Stimulated activated naive CD8-positive, alpha-beta T cell treated with anti-CD3 and anti-CD28 coated beads, Interleukin-15, Interleukin-2, amounts not matched to agents 100 ng/mL and 50 ng/mL, for 24 hours (primary cell): ENCODE results near the gene SIRT6.
"Not testable (repeated sequence)": the region's sequence is repeated elsewhere in the genome, so short reads cannot be mapped to it uniquely, and the experiment has no call there.

ENCODE experiments used
- H3K27ac Mint-ChIP-seq: one replicate; pipeline ENCODE4 v1.8.0; 2021; ENCODE audit warnings: mild to moderate bottlenecking, mixed read lengths
- H3K27me3 Mint-ChIP-seq: one replicate; pipeline ENCODE4 v1.8.0; 2021; ENCODE audit warnings: mixed read lengths
- H3K36me3 Mint-ChIP-seq: one replicate; pipeline ENCODE4 v1.8.0; 2021; ENCODE audit warnings: low read depth, mixed read lengths
- H3K4me1 Mint-ChIP-seq: one replicate; pipeline ENCODE4 v1.8.0; 2021; ENCODE audit warnings: low read depth, mixed read lengths
- H3K4me3 Mint-ChIP-seq: one replicate; pipeline ENCODE4 v1.8.0; 2021; ENCODE audit warnings: mild to moderate bottlenecking, mixed read lengths
- H3K9me3 Mint-ChIP-seq: one replicate; pipeline ENCODE4 v1.8.0; 2021; ENCODE audit warnings: mixed read lengths

SIRT6 gene

DNA sequence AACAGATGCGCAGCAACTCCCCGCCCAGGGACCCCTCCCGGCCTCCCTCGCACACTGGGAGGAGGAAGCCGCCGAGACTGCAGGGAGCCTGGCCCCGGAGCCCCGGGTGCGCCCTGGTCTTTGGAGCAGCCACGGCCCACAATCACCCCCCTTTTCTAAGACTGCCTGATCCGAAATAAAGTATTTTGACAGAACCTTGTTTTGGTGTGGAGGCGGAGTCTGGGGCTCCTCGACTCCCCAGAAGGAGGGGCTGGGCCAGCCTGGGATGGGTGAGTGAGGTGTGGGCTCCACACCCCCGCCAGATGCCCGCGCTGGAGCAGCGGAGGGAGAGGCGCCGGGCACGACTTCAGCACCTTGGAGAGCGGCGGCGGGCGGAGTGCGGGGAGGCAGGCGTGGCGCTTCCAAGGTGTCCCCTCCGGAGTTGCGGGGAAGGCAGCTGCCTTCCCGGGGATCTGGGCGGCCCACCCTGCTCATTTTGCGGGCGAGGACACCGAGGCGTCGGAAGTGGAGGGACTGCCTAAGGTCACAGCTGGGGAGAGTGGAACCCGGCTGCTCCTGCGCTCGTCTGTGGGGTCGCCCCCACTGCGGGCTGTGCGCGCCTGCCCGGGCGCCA lies 9.4 kb downstream of the SIRT6 start:
- Mint-ChIP-seq H3K4me3 (no peak overlapping the region), H3K27me3 (peaks cover 16% of the 10 kb centered on the region), H3K27ac (no peak overlapping the region), H3K9me3 (no peaks in the 10 kb centered on the region), H3K4me1 (no peaks in the 10 kb centered on the region), H3K36me3 (no peaks in the 10 kb centered on the region)

DNA sequence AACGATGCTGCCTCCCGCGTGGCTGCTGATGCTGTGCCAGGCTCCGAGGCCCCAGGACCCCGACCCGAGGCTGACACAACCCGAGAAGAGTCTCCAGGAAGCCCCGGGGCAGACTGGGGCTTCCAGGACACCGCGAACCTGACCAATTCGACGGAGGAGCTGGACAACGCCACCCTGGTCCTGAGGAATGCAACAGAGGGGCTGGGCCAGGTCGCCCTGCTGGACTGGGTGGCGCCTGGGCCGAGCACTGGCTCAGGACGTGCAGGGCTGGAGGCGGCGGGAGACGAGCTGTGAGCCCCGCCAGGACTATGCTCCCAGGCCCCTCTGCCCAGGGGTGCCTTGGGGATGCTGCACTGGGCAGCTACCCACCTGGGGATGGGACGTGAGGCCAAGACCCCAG lies 10.7 kb downstream of the SIRT6 start:
- no peaks in the 10 kb centered on the region for H3K9me3 Mint-ChIP-seq
- no peak overlapping the region for H3K4me3 Mint-ChIP-seq
- H3K36me3 Mint-ChIP-seq = no peaks in the 10 kb centered on the region
- no peaks in the 10 kb centered on the region for H3K4me1 Mint-ChIP-seq
- H3K27ac Mint-ChIP-seq = no peak overlapping the region
- H3K27me3 Mint-ChIP-seq = peaks cover 19% of the 10 kb centered on the region

DNA sequence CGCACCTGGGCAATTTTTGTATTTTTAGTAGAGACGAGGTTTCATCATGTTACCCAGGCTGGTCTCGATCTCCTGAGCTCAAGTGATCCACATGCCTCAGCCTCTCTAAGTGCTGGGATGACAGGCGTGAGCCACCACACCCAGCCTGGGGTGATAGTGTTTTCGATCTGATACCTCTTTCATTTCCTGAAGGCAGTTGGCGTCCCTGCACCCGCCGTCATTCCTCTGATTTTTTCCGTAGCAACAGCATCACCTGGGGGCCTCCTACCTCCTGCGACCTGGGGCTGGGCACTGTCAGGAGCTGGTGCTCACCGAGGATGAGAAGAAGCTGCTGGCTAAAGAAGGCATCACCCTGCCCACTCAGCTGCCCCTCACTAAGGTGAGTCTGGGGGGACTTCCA lies 18.1 kb downstream of the SIRT6 start:
- Mint-ChIP-seq H3K36me3 (no peaks in the 10 kb centered on the region), H3K4me3 (no peak overlapping the region), H3K27me3 (peaks cover 12% of the 10 kb centered on the region), H3K4me1 (no peaks in the 10 kb centered on the region), H3K27ac (no peak overlapping the region), H3K9me3 (no peaks in the 10 kb centered on the region)

DNA sequence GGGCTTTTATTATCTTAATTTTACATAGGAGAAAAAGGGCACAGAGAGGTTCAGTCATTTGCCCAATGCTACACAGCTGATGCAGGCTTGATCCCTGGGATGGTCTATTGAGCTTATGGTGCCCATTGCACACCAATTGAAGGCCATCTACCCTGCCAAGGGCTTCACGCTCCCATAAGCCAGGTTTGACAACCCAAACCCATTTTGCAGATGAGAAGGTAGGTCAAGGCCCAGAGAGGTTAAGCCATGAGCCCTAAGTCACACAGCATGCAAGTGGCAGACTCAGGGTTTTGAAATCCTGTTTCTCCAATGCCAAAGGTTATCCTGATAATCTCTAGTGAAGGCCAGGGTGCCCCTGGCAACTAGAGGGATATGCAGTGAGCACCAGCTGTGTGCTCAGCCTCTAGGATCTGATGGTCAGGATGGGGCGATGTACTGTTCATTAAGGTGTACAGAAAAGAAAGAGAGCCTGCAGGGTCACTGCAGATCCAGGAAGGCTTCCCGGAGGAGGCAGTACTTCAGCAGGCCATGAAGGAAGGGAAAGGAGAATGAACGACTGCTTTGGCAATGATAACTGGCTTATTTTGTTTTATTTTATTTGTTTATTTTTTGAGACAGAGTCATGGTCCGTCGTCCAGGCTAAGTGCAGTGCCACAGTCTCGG lies 20.8 kb downstream of the SIRT6 start:
- Mint-ChIP-seq H3K9me3 (no peaks in the 10 kb centered on the region), H3K36me3 (no peaks in the 10 kb centered on the region), H3K27me3 (peaks cover 4% of the 10 kb centered on the region), H3K4me1 (no peaks in the 10 kb centered on the region), H3K27ac (no peak overlapping the region), H3K4me3 (no peak overlapping the region)

DNA sequence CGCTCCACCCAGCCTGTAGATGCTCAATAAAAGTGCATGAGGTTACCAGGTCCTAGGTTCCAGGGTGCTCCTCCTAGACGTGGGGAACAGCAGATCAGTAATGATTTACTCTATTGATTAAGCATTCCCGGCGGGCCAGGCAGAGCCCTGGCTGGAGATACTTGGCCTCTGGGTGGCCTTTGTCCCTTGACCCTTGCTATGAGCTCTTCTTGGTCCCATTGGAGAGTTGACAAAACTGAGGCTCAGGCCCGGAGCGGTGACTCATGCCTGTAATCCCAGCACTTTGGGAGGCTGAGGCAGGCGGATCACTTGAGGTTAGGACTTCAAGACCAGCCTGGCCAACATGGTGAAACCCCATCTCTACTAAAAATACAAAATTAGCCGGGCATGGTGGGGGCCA lies 24.4 kb downstream of the SIRT6 start:
- not testable (repeated sequence) for H3K9me3 Mint-ChIP-seq, H3K27me3 Mint-ChIP-seq, H3K4me3 Mint-ChIP-seq, H3K36me3 Mint-ChIP-seq, H3K27ac Mint-ChIP-seq, H3K4me1 Mint-ChIP-seq

DNA sequence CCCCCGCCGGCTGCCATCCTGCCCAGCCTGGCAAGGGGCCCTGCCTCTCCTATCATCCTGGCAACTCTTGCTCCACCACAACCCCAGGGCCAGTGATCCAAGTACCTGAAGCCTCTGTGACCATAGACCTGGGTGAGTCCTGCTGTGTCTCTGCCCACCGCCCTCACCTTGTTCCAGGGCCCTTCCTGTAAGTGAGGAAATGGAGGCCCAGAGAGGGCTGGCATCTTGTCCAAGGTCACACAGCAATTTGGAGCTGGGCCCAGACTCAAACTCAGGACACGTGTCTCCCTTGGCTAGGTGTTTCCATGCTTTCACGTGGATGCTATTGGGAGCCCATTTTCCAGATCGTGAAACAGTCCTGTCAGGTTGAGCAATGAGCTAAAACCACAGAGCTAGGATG lies 25.2 kb downstream of the SIRT6 start:
- Mint-ChIP-seq H3K4me3 (no peak overlapping the region), H3K36me3 (no peaks in the 10 kb centered on the region), H3K27me3 (no peaks in the 10 kb centered on the region), H3K9me3 (no peaks in the 10 kb centered on the region), H3K4me1 (peaks cover 13% of the 10 kb centered on the region), H3K27ac (no peak overlapping the region)

DNA sequence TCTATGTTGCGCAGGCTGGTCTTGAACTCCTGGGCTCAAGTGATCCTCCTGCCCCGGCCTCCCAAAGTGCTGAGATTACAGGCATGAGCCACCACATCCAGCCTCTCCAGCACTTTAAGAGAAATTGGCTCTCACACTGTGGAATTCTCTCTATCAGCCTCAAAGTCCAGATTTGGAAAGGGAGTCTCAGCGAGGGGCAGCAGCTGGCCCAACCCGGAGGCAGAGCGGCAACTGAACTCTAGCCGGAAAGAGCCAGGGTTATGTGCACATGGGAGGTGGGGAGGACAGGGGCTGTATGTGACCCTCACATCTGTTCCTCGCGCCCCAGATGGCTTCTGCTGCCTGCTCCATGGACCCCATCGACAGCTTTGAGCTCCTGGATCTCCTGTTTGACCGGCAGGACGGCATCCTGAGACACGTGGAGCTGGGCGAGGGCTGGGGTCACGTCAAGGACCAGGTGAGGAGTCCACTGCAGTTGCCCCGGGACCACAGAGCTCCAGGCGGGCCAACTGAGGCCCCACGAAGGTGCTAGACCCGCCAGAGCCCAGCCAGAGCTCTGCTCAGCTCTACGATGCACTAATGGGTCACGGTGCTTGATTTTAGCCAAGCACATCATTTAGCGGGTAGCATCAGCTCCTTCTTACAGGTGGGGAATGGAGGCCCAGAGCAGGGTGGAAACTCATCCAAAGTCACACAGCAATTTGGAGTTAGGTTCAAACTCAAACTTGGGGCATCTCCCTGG lies 27.6 kb downstream of the SIRT6 start:
- H3K4me1 Mint-ChIP-seq = peaks cover 13% of the 10 kb centered on the region
- no peaks in the 10 kb centered on the region for H3K36me3 Mint-ChIP-seq
- no peaks in the 10 kb centered on the region for H3K9me3 Mint-ChIP-seq
- H3K27me3 Mint-ChIP-seq = peaks cover under 1% of the 10 kb centered on the region
- H3K4me3 Mint-ChIP-seq = no peak overlapping the region
- no peak overlapping the region for H3K27ac Mint-ChIP-seq

DNA sequence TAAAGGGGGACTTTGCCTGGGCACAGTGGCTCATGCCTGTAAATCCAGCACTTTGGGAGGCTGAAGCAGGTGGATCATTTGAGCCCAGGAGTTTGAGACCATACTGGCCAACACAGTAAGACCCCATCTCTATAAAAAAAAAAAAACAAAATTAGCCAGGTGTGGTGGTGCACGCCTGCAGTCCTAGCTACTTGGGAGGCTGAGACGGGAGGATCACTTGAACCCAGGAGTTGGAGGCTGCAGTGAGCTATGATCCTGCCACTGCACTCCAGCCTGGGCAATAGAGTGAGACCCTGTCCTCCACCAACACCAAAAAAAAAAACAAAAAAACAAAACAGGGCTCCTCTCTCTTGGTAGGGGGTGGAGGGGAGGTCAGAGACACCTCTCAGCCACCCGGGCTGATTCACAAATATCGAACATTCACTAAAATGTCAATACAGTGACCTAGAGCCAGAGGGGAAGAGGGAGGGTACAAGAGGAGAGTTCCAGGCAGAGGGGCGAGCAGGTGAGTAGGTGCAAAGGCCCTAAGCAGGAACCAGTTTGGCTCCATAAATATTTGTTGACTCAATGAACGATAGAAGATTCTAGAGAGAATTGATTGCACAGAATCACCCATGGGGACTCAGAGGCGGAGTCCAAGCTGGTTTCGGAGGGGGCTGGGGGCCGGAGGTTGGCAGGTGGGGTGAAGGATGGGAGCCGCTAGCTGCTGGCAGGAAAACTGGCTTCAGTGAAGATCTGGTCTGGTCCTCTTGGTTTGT lies 29.9 kb downstream of the SIRT6 start:
- no peaks in the 10 kb centered on the region for H3K36me3 Mint-ChIP-seq
- no peaks in the 10 kb centered on the region for H3K9me3 Mint-ChIP-seq
- H3K4me3 Mint-ChIP-seq = no peak overlapping the region
- peaks cover 13% of the 10 kb centered on the region for H3K4me1 Mint-ChIP-seq
- H3K27ac Mint-ChIP-seq = no peak overlapping the region
- H3K27me3 Mint-ChIP-seq = peaks cover 5% of the 10 kb centered on the region

DNA sequence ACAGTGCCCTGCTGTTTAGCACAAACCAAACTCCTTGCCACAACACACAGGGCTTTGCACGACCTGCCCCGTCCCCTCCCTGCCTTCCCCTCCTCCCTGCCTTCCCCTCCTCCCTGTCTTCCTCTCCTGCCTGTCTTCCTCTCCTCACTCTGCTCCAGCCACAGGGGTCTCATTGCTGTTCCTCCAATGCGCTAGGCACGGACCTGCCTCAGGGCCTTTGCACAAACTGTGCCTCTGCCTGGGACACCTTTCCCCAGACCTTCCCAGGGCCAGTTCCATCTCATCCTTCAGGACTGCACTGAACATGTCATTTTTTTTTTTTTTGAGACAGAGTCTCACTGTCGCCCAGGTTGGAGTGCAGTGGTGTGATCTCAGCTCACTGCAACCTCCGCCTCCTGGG lies 30.7 kb downstream of the SIRT6 start:
- Mint-ChIP-seq H3K27me3 (peaks cover 8% of the 10 kb centered on the region), H3K36me3 (no peaks in the 10 kb centered on the region), H3K4me3 (no peak overlapping the region), H3K4me1 (peaks cover 13% of the 10 kb centered on the region), H3K9me3 (no peaks in the 10 kb centered on the region), H3K27ac (no peak overlapping the region)

DNA sequence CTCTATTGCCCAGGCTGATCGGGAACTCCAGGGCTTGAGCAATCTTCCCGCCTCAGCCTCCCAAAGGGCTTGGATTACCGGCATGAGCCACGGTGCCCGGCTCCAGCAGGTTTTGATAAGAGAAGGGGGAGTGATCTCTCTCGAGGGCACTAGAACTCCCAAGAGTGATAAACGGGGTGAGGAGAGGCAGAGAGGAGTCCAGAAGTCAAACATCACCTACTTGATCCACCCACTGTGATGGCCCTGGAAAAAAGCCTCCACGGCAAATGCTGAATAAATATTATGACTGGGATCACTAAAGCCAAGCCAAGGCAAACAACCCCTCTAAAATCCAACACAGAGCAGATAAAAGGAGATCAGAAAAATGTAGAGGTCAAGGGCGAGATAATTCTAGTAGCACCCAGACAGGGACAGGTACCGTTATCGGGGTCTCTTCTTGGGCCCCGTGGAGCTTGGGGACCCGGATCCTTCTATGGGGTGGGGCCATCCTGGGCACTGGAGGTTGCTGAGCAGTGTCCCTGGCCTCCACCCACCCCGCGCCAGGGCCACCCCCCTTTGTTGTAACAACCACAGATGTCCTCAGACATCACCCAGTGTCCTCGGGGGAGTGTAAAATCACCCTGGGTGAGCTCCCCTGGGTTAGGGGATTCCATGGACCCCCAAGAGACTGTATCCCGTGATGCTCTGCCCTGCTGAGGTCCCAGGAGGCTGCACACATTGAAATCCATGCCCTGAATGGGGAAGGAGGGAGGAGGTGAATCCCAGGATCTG lies 32.7 kb downstream of the SIRT6 start:
- Mint-ChIP-seq H3K27me3 (peaks cover 13% of the 10 kb centered on the region), H3K4me1 (peaks cover 16% of the 10 kb centered on the region), H3K4me3 (no peak overlapping the region), H3K36me3 (no peaks in the 10 kb centered on the region), H3K9me3 (no peaks in the 10 kb centered on the region), H3K27ac (no peak overlapping the region)

DNA sequence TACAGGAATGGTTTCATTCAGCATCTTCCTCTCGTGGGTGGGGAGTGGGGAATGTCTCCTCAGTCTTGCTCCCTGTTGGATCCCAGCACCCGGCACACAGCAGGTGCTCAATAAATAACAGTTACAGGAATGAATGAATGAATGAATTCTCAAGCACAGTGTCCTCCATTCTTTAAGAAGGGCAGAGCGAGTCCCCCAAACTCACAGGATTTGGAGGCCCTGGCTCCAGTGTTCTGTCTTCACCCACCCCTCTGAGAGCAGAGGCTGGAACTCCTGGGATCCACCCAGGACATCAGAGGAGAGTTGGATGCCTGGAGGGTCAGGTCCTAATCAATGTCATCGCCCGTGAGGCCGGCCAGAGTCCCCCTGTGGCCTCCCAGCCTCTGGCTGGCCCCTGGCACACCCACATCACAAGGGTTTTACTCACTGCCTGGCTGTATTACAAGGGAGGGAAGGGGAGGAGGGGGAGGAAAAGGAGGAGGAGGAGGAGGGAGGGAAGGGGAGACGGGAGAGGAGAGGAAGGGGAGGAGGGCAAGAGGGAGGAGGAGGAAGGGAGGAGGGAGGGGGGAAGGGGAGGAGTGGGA lies 37.6 kb downstream of the SIRT6 start:
- H3K27me3 Mint-ChIP-seq = peaks cover 19% of the 10 kb centered on the region
- H3K4me3 Mint-ChIP-seq = no peak overlapping the region
- no peaks in the 10 kb centered on the region for H3K36me3 Mint-ChIP-seq
- H3K27ac Mint-ChIP-seq = no peak overlapping the region
- peaks cover 10% of the 10 kb centered on the region for H3K4me1 Mint-ChIP-seq
- no peaks in the 10 kb centered on the region for H3K9me3 Mint-ChIP-seq

DNA sequence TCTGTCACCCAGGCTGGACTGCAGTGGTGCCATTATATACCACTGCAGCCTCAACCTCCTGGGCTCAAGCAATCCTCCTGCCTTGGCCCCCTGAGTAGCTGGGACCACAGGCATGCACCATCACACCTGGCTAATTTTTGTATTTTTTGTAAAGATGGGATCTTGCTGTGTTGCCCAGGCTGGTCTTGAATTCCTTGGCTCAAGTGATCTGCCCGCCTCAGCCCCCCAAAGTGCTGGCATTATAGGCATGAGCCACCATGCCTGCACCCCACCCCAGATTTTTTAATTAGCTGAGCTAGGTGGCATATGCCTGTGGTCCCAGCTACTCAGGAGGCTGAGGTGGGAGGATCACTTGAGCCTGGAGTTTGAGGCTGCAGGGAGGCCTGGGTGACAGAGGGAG lies 39.4 kb downstream of the SIRT6 start:
- H3K36me3 Mint-ChIP-seq, H3K27ac Mint-ChIP-seq, H3K4me3 Mint-ChIP-seq, H3K9me3 Mint-ChIP-seq: not testable (repeated sequence)
- H3K27me3 Mint-ChIP-seq = peaks cover 16% of the 10 kb centered on the region
- H3K4me1 Mint-ChIP-seq = peaks cover 15% of the 10 kb centered on the region

DNA sequence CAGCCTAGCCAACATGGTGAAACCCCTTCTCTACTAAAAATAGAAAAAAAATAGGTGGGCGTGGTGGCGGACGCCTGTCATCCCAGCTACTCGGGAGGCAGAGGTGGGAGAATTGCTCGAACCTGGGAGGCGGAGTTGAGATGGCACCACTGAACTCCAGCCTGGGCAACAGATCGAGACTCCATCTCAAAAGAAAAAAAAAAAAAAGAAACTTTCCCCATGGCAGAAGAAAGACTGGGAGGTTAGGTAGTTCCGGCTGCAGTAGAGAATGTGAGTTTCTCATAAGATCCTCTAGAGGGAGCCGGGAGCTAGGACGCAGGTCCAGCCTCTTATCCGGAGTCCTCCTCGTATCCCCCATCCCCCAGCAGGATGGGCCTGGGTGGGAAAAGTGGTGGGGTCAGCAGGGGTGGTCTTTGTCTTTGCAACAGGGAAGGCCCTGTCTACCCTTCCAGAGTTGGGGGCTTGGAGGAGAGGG lies 42.1 kb downstream of the SIRT6 start:
- Mint-ChIP-seq H3K9me3 (no peaks in the 10 kb centered on the region), H3K27ac (no peak overlapping the region), H3K4me3 (no peak overlapping the region)

DNA sequence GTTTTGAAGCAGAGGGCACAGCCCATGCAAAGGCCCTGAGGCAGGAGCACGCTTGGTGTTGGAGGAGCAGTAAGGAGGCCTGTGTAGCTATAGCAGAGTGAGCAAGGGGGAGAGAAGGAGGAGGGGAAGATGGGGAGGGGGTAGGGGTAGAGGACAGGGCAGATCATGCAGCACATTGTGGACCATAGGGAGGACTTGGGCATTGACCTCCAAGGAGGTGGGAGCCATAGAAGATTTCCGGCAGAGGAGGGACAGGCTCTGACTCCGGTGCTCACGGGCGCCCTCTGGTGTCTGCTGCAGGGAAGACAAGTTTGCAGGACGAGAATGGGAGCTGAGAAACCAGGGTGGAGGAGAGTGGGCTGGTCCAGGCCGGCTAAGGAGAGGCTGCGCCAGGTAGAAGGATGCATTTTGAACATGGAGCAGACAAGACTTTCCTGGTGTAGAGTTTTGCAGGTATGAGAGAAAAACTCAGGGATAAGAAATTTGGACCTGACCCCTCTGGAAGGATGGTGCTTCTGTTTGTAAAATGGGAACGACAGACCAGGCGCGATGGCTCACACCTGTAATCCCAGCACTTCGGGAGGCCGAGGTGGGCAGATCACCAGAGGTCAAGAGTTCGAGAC lies 42.6 kb downstream of the SIRT6 start:
- H3K4me1 Mint-ChIP-seq = peaks cover 12% of the 10 kb centered on the region
- peak overlapping the region; percentile 37 for H3K4me3 Mint-ChIP-seq
- no peaks in the 10 kb centered on the region for H3K36me3 Mint-ChIP-seq
- H3K27me3 Mint-ChIP-seq = peaks cover 8% of the 10 kb centered on the region
- H3K9me3 Mint-ChIP-seq = no peaks in the 10 kb centered on the region
- H3K27ac Mint-ChIP-seq = no peak overlapping the region

More for the DNA sequence above, 42.1 kb downstream of the SIRT6 start:
- Mint-ChIP-seq H3K36me3 (no peaks in the 10 kb centered on the region), H3K27me3 (peaks cover 9% of the 10 kb centered on the region), H3K4me1 (peaks cover 12% of the 10 kb centered on the region)
